D721Med (cell line): Measurements from ENCODE around the gene FRMD5.

Source experiments
- DNase-seq: peaks from one replicate; pipeline ENCODE4 v3.0.0; 2011; ENCODE audit warnings: low spot score; ENCODE audit not compliant: insufficient read length
- FAIRE-seq: peaks from 2 replicates; lab custom pipeline; 2011; peaks lifted over from hg19 to GRCh38; lab: Jason Lieb, UNC
- CTCF ChIP-seq: IDR thresholded peaks from 2 replicates; pipeline ENCODE4 v1.5.1; 2012; ENCODE audit warnings: mild to moderate bottlenecking, control low read depth; ENCODE audit not compliant: insufficient read depth; ENCODE audit errors: missing control alignments

FRMD5 gene

GRCh38 chr15:43953402-43953801 is 241.7 kb downstream of the FRMD5 start:
- no peak for FAIRE-seq
- DNase-seq: no peak
- TF ChIP-seq CTCF: no peak

GRCh38 chr15:43950531-43950930 is 244.5 kb downstream of the FRMD5 start:
- DNase-seq: no peak
- no peak for FAIRE-seq
- TF ChIP-seq CTCF: no peak

- FAIRE-seq: no peak
These were observed 246.3 kb downstream of the FRMD5 start for GRCh38 chr15:43948691-43949325.

GRCh38 chr15:43943511-43943910 is 251.6 kb downstream of the FRMD5 start:
- FAIRE-seq: no peak
- TF ChIP-seq CTCF: no peak
- no peak for DNase-seq

More at GRCh38 chr15:43948691-43949325, 246.3 kb downstream of the FRMD5 start:
- no peak for TF ChIP-seq CTCF
- DNase-seq: no peak

GRCh38 chr15:43942194-43942593 is 252.9 kb downstream of the FRMD5 start:
- TF ChIP-seq CTCF: no peak
- no peak for FAIRE-seq
- no peak for DNase-seq

- TF ChIP-seq CTCF: no peak
- no peak for FAIRE-seq
These were observed 253.5 kb downstream of the FRMD5 start for GRCh38 chr15:43941555-43941954.

GRCh38 chr15:43941071-43941470 is 254.0 kb downstream of the FRMD5 start:
- FAIRE-seq: no peak
- TF ChIP-seq CTCF: no peak
- no peak for DNase-seq

More at GRCh38 chr15:43941555-43941954, 253.5 kb downstream of the FRMD5 start:
- no peak for DNase-seq
